Stimulated activated CD8-positive, alpha-beta memory T cell treated with anti-CD3 and anti-CD28 coated beads, Interleukin-12 subunit alpha, Interleukin-12 subunit beta, amount 100 ng/mL, for 1 hour (primary cell): ENCODE data around the gene ARHGAP45.

Experiments used
- DNase-seq: peaks from one replicate; pipeline ENCODE4 v3.0.0-alpha.2; 2020; ENCODE audit warnings: low read depth

Gene ARHGAP45

DNA sequence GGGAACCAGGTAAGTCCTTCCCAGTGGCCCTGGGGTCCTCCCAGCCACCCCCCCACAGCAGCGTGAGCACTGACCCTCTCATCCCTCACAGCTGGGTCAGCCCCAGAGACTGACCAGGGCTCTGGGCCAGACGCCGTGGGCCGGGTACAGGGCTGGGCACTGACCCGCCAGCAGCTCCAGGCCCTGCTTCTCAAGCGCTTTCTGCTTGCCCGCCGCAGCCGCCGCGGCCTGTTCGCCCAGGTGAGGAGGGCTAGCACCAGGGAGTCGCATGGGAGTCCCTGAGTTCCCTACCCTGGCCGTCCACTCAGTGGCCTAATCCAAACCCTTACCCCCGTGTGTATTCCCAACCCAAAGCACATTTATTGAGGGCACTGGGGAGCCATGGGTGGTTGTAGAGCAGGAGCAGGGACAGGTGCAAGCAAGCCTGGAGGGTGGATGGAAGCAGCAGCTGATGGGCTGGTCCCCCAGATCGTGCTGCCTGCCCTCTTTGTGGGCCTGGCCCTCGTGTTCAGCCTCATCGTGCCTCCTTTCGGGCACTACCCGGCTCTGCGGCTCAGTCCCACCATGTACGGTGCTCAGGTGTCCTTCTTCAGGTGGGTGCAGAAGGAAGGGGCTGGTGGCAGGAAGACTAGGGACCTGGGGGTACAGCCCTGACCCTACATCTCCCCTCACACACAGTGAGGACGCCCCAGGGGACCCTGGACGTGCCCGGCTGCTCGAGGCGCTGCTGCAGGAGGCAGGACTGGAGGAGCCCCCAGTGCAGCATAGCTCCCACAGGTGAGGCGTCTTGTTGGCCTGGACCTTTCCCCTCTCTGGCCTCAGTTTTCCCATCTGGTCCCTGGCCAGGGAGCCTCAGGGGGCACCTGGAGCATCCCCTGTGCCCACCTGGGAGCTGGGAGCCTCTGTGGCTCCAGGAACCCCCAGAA is 12.6 kb upstream of the ARHGAP45 start:
- no peak for DNase-seq

DNA sequence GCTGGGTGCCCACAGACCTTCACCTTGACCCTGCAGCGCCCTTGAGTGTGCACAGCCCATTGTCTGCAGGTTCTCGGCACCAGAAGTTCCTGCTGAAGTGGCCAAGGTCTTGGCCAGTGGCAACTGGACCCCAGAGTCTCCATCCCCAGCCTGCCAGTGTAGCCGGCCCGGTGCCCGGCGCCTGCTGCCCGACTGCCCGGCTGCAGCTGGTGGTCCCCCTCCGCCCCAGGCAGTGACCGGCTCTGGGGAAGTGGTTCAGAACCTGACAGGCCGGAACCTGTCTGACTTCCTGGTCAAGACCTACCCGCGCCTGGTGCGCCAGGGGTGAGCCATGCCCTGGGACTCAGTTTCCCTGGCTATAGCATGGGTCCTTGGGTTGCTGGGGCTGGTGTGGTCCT is 11.9 kb upstream of the ARHGAP45 start:
- no peak for DNase-seq

DNA sequence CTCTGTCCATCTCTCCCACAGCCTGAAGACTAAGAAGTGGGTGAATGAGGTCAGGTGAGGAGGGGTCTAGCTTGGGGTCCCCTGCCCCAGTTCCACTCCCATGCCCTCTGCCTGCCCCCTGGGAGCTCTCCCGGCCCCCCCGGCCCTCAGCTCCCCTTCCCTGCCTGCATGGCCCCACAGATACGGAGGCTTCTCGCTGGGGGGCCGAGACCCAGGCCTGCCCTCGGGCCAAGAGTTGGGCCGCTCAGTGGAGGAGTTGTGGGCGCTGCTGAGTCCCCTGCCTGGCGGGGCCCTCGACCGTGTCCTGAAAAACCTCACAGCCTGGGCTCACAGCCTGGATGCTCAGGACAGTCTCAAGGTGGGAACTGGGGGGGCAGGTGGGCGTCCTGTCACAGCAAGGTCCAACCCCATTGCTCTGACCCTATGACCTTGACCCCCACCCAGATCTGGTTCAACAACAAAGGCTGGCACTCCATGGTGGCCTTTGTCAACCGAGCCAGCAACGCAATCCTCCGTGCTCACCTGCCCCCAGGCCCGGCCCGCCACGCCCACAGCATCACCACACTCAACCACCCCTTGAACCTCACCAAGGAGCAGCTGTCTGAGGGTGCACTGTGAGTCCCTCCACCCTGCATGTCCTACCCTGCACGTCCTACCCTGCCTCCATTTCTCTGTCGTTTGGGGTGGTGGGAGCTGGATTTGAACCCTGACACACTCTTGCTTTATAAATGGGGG is 10.9 kb upstream of the ARHGAP45 start:
- DNase-seq: no peak

DNA sequence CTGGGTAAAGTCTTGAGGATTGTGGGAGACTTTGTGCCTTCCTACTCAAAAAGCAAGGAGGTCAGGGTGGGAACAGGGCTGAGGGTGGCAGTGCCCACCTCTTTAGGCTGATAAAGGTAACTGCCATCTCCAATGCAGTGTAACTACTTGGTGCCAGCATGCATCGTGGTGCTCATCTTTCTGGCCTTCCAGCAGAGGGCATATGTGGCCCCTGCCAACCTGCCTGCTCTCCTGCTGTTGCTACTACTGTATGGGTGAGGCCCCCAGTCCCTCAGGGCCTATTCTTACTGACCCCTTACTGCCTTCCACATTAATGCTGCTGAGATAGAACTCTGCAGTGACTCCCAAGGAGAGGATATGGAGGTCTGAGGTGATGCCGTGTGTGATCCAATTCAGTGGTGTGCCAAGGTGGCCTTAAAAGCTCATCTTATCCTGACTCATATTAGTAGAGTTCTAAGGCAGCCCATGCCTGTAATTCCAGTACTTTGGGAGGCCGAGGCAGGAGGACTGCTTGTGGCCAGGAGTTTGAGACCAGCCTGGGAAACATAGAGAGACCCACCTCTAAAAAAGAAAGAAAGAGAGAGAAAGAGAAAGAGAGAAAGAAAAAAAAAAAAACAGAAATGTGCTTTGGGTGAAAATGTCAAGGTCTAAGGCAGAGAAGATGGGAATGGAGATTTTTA is 9.7 kb upstream of the ARHGAP45 start:
- no peak for DNase-seq

DNA sequence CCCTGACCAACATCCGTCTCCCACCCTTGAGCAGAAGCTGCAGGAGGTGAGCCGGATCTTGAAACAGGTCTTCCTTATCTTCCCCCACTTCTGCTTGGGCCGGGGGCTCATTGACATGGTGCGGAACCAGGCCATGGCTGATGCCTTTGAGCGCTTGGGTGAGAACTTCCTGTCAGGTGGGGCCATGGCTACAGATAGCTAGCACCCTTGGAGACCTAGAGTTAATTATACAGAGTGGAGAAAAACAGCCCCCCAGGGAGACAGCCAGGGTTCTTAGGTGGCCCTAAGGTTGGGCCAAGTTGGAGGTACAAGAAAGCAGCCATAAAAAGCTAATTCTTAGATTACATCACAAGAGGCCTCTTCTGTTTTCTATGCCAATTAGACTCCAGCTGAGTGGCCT is 8.9 kb upstream of the ARHGAP45 start:
- DNase-seq: no peak

DNA sequence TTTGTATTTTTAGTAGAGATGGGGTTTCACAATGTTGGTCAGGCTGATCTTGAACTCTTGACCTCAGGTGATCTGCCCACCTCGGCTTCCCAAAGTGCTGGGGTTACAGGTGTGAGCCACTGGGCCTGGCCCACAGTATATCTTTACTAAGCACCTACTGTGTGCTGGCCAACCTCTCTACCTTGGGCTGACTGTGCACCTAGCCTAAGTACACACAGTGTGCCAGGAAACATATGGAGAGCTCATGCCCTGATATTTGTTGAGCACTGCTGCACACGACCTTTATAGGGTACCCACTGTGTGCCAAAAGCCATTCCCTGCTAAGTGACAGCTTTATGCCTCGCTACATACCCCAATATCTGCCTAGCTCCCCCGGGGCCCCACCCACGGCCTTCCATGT is 6.3 kb upstream of the ARHGAP45 start:
- no peak for DNase-seq

DNA sequence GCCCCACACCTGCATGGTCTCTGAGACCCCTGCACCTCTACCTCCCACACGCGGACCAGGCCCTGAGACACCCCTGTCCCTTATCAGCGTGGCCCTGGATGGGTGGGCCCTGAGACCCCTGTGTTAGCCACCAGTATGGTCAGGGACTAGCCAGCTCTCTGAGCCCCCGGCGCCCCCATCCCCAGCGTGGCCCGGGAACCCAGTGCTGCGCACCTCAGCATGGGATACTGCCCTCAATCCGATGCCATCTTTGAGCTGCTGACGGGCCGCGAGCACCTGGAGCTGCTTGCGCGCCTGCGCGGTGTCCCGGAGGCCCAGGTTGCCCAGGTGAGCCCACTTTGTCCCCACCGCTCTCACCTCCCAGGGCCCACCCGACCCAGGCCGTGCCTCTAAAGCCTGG is 5.0 kb upstream of the ARHGAP45 start:
- DNase-seq: no peak

DNA sequence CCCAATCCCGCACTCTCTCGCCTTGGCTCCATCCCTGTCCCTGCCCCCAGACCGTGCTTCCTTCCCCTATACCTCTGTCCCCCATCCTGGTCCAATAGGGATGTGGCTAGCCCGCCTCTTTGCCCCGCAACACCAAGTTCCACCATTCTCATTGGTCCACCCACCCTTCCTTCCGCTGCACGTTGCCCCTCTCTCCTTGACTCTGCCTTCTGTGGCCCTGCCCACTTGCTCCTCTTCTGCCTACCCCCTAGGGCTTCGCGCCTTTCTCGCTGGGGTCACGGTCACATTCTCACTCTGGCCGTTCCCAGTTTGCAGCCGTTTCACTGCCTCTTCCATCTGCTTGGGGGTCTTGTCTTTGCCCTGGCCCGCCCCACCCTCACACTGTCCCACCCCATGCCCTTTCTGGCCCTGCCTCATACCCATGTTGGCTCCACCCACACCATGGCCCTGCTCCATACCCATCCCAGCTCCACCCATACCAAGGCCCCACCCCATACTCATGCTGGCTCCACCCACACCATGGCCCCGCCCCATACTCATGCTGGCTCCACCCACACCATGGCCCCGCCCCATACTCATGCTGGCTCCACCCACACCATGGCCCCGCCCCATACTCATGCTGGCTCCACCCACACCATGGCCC is 4.5 kb upstream of the ARHGAP45 start:
- DNase-seq: no peak

DNA sequence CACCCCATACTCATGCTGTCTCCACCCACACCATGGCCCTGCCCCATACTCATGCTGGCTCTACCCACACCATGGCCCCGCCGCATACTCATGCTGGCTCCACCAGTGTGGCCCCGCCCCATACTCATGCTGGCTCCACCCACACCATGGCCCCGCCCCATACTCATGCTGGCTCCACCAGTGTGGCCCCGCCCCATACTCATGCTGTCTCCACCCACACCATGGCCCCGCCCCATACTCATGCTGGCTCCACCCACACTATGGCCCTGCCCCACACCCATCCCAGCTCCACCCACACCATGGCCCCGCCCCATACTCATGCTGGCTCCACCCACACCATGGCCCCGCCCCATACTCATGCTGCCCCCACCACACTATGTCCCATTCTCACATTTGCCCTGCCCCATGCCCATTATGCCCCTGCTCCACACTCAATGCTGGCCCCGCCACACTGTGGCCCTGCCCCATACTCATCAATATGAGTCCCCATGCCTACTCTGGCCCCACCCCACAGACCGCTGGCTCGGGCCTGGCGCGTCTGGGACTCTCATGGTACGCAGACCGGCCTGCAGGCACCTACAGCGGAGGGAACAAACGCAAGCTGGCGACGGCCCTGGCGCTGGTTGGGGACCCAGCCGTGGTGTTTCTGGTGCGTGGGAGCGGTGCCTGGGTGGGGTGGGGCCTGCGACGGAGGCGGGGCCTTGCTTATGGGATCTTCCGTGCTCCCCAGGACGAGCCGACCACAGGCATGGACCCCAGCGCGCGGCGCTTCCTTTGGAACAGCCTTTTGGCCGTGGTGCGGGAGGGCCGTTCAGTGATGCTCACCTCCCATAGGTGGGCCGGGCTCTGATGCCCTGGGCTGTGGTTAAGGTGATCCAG is 3.7 kb upstream of the ARHGAP45 start:
- no peak for DNase-seq

DNA sequence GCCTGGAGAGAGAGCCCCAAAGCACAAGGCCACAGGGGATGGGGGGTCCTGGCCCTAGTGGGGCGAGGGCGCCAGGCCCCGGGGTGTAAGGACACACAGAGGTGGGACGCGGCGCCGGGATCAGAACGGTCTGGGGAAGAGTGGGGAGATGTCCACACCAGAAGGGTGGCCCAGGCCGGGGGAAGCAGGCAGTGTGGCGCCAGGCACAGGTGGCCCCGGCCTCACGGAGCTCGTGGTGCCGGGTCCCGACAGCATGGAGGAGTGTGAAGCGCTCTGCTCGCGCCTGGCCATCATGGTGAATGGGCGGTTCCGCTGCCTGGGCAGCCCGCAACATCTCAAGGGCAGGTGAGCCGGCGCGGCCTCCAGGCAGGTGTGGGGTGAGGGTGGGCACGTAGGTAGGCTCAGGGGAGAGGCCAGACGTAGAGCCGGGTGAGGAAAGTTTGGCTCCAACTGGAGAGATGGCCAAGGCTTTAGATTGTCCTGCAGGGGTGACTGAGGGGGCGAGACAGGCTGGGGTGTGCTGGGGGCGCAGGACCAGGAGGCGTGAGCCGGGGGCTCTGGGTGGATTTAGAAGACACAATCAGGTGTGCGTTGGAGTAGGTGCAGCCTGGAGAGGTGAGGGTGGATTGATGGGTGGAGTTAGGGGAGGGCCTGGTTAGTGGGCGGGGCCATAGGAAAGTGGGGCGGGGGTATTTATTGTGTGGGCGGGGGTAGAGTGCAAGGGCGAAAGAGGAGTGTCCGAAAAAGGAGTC is 2.9 kb upstream of the ARHGAP45 start:
- no peak for DNase-seq

DNA sequence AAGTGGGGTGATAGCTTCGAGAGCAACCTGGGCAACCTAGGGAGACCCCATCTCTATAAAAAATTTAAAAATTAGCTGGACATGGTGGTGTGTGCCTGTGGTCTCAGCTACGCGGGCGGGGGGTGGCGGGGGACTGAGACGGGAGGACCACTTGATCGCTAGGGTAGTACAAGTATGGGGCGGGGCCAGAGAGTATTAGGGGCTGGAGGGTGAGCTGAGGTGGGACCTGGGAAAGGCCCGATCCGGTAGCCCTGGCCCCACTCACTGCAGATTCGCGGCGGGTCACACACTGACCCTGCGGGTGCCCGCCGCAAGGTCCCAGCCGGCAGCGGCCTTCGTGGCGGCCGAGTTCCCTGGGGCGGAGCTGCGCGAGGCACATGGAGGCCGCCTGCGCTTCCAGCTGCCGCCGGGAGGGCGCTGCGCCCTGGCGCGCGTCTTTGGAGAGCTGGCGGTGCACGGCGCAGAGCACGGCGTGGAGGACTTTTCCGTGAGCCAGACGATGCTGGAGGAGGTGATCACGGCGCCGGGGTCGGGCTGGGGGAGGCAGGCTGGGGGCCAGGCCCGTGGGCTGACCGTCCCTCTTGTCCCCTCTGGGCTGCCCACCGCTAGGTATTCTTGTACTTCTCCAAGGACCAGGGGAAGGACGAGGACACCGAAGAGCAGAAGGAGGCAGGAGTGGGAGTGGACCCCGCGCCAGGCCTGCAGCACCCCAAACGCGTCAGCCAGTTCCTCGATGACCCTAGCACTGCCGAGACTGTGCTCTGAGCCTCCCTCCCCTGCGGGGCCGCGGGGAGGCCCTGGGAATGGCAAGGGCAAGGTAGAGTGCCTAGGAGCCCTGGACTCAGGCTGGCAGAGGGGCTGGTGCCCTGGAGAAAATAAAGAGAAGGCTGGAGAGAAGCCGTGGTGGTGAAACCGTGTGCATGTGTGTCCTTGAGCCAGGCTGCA is 2.0 kb upstream of the ARHGAP45 start:
- no peak for DNase-seq

DNA sequence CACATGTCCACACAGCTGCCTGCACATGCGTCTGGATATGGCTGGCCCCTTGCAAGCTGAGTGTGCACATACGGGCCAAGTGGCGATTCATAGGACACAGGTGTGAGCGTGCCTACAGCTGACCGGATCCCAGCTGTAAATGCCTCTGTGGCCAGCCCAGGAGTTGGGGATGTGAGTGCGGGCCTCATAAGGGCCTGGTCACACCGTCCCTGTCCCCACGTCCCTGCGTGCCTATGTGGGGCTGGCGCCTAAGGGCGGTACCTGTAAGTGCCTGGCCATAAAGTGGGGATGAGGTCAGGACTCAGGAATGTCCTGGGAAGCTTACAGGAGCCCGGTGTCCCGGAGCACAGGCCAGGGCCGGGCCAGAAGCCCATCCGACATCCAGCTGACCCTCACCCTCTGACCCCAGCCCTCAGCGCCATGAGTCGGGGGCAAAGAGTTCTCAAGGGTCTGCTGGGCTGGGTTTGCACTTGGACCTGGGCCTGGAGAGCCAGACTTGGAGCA is 1.3 kb upstream of the ARHGAP45 start:
- DNase-seq: no peak

DNA sequence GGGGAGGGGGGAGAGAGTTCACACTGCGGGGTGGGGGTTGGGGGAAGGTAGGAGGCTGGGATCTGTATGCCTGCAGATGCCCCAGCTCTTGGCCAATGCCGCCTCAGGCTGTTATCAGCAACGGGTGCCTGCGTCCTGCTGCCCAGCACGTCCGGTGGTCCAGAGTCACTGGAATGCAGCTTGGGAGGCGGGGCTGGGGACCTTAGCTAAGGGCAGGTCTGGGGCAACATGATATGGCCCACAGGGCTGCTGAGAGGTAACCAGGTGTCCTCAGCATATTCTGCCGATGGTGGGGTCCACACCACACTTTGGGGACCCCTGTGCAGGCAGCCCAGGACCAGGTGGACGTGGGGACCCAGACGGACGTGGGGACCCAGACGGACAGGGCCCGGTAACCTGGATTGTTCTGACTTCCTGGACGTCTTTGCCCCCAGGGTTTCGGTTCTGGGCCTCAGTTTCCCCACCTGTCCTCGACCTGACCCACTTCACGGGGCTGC is 668 bp upstream of the ARHGAP45 start:
- no peak for DNase-seq

DNA sequence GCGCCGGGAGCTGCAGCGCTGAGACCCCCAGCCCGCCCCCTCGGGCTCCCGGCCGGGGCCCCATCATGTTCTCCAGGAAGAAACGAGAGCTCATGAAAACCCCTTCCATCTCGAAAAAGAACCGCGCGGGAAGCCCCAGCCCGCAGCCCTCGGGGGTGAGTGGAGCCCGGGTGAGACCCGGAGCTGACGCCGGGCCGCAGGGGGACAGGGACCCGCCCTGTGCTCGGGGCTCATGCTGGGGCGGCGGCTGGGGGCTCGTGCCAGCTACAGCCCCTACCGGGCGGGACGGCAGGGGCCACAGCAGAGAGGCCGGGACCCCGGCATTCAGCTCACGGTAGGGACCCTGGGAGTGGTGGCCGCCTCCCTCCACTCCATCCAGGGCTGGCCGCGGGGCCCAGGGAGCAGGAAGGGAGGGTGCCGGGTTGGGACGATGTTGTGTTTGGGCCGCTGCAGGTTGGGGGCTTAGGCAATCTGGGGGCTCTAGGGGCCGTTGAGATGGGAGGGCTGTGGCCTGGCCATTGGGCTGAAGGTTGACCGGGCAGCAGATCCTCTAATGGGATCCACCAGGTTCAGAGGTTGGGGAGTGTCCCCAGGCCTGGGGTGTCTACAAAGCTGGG is 482 bp downstream of the ARHGAP45 start:
- DNase-seq: no peak

DNA sequence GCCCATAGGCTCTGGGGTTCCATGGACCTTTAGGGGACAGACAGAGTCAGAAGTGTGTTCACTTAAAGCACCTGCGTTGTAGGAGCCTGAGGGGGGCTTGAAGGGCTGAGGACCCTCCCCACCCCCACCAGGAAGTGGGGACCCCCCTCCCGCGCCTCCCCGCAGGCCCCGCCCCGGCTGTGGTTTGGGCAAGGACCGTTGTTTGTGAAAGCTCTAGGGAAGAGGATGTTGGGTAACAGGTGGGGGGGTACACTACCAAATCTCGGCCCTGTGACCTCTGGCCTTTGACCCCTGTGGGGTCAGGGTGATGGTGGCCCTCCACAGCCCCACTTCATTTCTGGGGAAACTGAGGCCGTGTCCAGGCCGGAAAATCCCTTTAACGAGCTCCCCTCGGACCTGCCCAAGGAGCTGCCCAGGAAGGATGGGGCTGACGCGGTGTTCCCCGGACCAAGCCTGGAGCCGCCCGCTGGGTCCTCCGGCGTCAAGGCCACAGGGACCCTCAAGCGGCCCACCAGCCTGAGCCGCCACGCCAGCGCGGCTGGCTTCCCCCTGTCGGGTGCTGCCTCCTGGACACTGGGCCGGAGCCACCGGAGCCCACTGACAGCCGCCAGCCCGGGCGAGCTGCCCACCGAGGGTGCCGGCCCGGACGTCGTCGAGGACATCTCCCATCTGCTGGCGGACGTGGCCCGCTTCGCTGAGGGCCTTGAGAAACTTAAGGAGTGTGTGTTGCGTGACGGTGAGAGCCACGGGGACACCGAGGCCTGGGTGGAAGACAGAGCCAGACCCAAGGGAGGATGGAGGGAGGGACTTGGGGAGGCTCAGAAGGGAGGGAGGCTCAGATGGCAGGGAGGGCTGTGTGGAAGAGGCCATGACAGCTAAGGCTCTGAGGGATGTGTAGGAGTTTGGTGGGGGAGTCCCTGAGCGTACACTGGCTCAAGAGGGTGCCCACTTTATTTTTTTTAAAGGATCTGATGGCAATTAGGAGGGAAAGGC is 1.3 kb downstream of the ARHGAP45 start:
- peak; percentile 61 for DNase-seq

DNA sequence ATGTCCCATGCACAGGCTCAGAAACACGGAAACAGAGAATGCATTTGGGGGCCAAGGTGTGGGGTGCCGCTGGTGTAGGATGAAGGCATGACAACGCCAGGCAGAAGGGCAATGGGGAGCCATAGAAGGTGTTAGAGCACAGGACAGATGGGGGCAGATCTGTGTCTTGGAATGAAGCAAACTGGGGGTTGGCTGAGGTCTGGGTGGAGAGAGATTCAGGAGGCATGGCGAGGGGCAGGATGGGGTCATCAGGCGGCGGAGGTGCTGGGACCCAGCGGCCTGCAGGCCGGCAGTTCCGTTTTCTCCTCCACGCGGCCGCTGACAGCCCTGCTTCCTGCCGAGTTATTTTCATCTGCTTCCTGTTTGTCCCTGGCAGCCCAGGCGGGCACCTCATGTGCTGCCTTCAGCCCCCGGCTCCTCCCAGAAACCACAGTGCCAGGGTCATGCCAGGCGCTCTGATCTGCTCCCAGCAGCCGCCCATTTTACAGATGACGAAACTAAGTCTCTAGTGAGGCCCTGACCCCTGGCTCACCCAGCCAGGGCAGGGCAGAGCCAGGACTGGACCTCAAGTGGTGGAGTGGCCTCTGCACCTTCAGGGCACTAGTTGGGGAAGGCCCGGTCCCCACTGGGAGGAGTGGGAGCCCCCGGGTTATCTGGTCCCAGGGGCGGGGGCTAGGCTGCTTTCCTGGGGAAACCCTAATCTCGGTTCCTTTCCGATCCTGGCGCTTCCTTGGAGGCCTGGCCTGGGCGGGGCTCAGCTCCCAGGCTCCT is 2.2 kb downstream of the ARHGAP45 start:
- DNase-seq: no peak

DNA sequence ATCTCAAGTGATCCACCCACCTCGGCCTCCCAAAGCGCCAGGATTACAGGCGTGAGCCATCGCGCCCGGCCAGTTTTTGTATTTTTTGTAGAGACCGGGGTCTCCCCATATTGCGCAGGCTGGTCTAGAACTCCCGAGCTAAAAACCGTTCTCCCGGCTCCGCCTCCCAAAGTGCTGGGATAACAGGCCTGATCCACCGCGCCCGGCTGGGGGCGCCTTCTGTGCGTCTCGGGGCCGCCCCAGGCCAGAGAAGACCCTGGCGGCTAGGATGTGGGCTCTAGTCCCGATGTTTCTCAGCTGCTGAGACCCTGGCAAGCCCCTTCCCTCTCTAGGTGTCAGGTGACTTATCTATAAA is 3.6 kb downstream of the ARHGAP45 start:
- DNase-seq: no peak
